ENCODE measurements around the gene XDH. TPM values are rescaled to one million over a fixed set of nuclear protein-coding genes. Genes with fewer than 3 reads are reported as not detected.
A peak's percentile ranks its signal among the peaks of the same experiment; 100 is the strongest.

The XDH gene
- total RNA-seq, 1 experiment from 2014 or later, result 1.4 TPM

DNA sequence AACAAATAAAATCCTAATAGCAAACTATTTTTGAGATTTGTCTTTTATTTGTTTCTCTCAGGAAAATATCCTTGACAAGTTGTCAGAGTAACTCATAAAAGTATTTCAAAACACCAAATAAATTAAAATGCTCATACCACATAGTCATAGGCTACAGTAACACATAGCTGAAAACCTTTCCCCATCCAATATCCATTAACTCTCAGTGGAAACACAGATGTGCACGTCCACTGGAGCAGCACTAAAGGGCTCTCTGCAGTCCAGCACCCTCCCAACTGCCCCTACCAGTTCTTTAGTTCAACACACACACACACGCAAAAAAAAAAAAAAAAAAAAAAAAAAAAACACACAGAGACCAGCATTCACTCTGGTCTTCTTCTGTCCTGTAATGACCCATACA lies 879 bp upstream of the XDH start:
- Mint-ChIP-seq H3K27me3 (ENCODE audit: insufficient read depth, unreplicated experiment) (no peaks in the 10 kb centered on the region), H3K4me1 (ENCODE audit: low read depth, unreplicated experiment) (no peaks in the 10 kb centered on the region)
- no peak overlapping the region for H3K4me3 ChIP-seq (ENCODE audit: low read depth, low read length)

DNA sequence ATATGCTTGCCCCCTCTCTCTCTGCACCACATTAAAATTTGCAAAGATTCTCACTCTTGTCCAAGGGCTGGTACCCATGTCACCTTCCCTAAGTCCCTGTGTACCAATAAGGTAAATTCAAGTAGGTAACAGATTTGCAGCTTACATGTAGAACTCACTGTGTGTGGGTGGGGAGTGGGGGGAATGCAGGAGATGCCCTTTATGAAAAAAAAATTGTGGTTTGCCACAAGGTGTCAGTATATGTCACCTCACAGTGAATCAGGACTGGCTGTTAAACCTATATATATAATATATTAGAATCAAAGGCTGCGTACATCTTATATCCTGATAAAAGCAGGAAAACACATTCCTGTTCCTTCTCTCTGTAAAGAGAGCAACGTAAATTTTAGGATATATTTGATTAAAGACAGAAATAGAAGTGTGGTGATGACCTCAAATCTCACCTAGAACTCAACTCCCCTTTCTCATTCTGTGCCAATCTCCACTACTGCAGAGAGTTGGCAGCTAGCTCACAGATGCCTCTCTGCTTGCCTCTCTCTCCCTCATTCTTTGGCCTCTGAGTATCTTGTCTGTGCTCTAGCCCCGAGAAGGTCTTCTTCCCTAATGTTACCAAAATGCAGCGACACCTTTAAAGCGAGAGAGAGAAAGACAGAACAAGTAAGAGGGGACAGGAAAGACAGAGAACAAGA lies 536 bp downstream of the XDH start:
- intact Hi-C loops (cut with micrococcal nuclease; ENCODE audit: unreplicated experiment), result loop anchor here (1.0 kb wide), 2 partner anchors 110 to 315 kb away; no protein-coding TSS in a partner anchor
- no peak overlapping the region for H3K4me3 ChIP-seq (ENCODE audit: low read depth, low read length)
- ChIA-PET CTCF (no interaction called here), POLR2A (no interaction called here)
- Mint-ChIP-seq H3K4me3 (ENCODE audit: unreplicated experiment) (no peak overlapping the region), H3K9me3 (ENCODE audit: unreplicated experiment) (peaks cover 7% of the 10 kb centered on the region), H3K36me3 (ENCODE audit: insufficient read depth, unreplicated experiment) (no peaks in the 10 kb centered on the region), H3K27ac (ENCODE audit: unreplicated experiment) (no peak overlapping the region), H3K4me1 (ENCODE audit: low read depth, unreplicated experiment) (no peaks in the 10 kb centered on the region), H3K27me3 (ENCODE audit: insufficient read depth, unreplicated experiment) (no peaks in the 10 kb centered on the region)
- DNase-seq, result peak in 1 of 2 experiments; percentile 28
- H3K4me1 ChIP-seq, result no peaks in the 10 kb centered on the region
- TF ChIP-seq, protein P1, sequence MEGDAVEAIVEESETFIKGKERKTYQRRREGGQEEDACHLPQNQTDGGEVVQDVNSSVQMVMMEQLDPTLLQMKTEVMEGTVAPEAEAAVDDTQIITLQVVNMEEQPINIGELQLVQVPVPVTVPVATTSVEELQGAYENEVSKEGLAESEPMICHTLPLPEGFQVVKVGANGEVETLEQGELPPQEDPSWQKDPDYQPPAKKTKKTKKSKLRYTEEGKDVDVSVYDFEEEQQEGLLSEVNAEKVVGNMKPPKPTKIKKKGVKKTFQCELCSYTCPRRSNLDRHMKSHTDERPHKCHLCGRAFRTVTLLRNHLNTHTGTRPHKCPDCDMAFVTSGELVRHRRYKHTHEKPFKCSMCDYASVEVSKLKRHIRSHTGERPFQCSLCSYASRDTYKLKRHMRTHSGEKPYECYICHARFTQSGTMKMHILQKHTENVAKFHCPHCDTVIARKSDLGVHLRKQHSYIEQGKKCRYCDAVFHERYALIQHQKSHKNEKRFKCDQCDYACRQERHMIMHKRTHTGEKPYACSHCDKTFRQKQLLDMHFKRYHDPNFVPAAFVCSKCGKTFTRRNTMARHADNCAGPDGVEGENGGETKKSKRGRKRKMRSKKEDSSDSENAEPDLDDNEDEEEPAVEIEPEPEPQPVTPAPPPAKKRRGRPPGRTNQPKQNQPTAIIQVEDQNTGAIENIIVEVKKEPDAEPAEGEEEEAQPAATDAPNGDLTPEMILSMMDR (IDR thresholded peaks at IDR 0.05; ENCODE audit: insufficient read depth in 1 of 2, low read depth in 1 of 2, low read length in 1 of 2, severe bottlenecking in 1 of 2, unreplicated experiment in 1 of 2), result peak; percentile 26 to 55
- no peaks in the 10 kb centered on the region; the same call in 1 of the 2 replicates for H3K9me3 ChIP-seq
- H3K27me3 ChIP-seq (replicated peaks; ENCODE audit: control insufficient read depth, insufficient read depth, low read length), result no peaks in the 10 kb centered on the region
- BruUV-seq (replicated peaks), result no TSS peak
- no peaks in the 10 kb centered on the region for H3K36me3 ChIP-seq (ENCODE audit: control insufficient read depth, insufficient read depth, low read length)

More for the DNA sequence above, 879 bp upstream of the XDH start:
- H3K9me3 ChIP-seq, result peaks cover 4% of the 10 kb centered on the region
- peaks cover 14% of the 10 kb centered on the region for H3K9me3 Mint-ChIP-seq (ENCODE audit: unreplicated experiment)
- H3K36me3 ChIP-seq (ENCODE audit: control insufficient read depth, insufficient read depth, low read length), result no peaks in the 10 kb centered on the region
- no peaks in the 10 kb centered on the region for H3K4me1 ChIP-seq
- H3K4me3 Mint-ChIP-seq (ENCODE audit: unreplicated experiment), result no peak overlapping the region
- no peaks in the 10 kb centered on the region for H3K36me3 Mint-ChIP-seq (ENCODE audit: insufficient read depth, unreplicated experiment)
- H3K27me3 ChIP-seq (replicated peaks; ENCODE audit: control insufficient read depth, insufficient read depth, low read length), result no peaks in the 10 kb centered on the region
- ChIA-PET CTCF (no interaction called here), POLR2A (no interaction called here)
- intact Hi-C loops (cut with micrococcal nuclease; ENCODE audit: unreplicated experiment), result no loop called here
- DNase-seq, result no peak
- H3K27ac Mint-ChIP-seq (ENCODE audit: unreplicated experiment), result no peak overlapping the region
- no TSS peak for BruUV-seq (replicated peaks)
- TF ChIP-seq, protein P1 (IDR thresholded peaks at IDR 0.05; ENCODE audit: insufficient read depth in 1 of 2, low read depth in 1 of 2, low read length in 1 of 2, severe bottlenecking in 1 of 2, unreplicated experiment in 1 of 2), result no peak

DNA sequence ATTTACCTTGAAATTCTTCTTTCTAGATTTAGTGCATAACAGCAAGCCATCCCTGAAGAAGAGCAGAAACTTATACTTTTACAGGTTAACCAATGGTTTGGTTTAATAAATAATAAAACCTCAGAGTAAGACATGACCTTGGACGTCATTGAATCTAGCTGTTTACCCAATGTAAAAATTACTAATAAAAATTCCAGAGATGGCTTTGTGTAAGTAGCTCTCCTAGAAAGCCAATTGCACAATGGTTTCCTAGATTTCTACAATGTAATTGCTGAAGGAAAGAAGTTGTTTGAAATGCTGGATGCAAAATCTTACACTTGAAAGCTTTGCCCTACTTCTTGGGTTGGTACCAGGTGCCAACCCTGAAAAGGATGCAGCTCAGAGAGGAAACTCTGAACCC lies 1.5 kb downstream of the XDH start:
- Mint-ChIP-seq H3K4me3 (ENCODE audit: unreplicated experiment) (no peak overlapping the region), H3K27me3 (ENCODE audit: insufficient read depth, unreplicated experiment) (no peaks in the 10 kb centered on the region), H3K27ac (ENCODE audit: unreplicated experiment) (no peak overlapping the region), H3K9me3 (ENCODE audit: unreplicated experiment) (no peaks in the 10 kb centered on the region), H3K4me1 (ENCODE audit: low read depth, unreplicated experiment) (no peaks in the 10 kb centered on the region), H3K36me3 (ENCODE audit: insufficient read depth, unreplicated experiment) (no peaks in the 10 kb centered on the region)
- CTCF ChIA-PET, result no interaction called here
- TF ChIP-seq, protein P1 (IDR thresholded peaks at IDR 0.05; ENCODE audit: insufficient read depth in 1 of 2, low read depth in 1 of 2, low read length in 1 of 2, severe bottlenecking in 1 of 2, unreplicated experiment in 1 of 2), result no peak
- Histone ChIP-seq H3K27me3 (replicated peaks; ENCODE audit: control insufficient read depth, insufficient read depth, low read length) (no peaks in the 10 kb centered on the region), H3K4me3 (ENCODE audit: low read depth, low read length) (no peak overlapping the region), H3K4me1 (no peaks in the 10 kb centered on the region), H3K9me3 (no peaks in the 10 kb centered on the region), H3K36me3 (ENCODE audit: control insufficient read depth, insufficient read depth, low read length) (no peaks in the 10 kb centered on the region)
- no peak for DNase-seq
- POLR2A ChIA-PET, result no interaction called here
- no TSS peak for BruUV-seq (replicated peaks)
- intact Hi-C loops (cut with micrococcal nuclease; ENCODE audit: unreplicated experiment), result no loop called here
